Neural progenitor cell (in vitro differentiated cells): ENCODE measurements around the gene ZNF341.

Experiments
- EZH2 ChIP-seq: fragments of 200-600 bp; sonication (generic); IDR thresholded peaks from 2 replicates; pipeline ENCODE4 v1.6.1; 2017; ENCODE audit warnings: antibody characterized with exemption, mild to moderate bottlenecking, moderate library complexity
- TF ChIP-seq, protein P1 (sequence below): fragments of 200-600 bp; sonication (generic); IDR thresholded peaks from 2 replicates; pipeline ENCODE4 v1.5.1; 2017; ENCODE audit warnings: antibody characterized with exemption, mild to moderate bottlenecking

DNA sequence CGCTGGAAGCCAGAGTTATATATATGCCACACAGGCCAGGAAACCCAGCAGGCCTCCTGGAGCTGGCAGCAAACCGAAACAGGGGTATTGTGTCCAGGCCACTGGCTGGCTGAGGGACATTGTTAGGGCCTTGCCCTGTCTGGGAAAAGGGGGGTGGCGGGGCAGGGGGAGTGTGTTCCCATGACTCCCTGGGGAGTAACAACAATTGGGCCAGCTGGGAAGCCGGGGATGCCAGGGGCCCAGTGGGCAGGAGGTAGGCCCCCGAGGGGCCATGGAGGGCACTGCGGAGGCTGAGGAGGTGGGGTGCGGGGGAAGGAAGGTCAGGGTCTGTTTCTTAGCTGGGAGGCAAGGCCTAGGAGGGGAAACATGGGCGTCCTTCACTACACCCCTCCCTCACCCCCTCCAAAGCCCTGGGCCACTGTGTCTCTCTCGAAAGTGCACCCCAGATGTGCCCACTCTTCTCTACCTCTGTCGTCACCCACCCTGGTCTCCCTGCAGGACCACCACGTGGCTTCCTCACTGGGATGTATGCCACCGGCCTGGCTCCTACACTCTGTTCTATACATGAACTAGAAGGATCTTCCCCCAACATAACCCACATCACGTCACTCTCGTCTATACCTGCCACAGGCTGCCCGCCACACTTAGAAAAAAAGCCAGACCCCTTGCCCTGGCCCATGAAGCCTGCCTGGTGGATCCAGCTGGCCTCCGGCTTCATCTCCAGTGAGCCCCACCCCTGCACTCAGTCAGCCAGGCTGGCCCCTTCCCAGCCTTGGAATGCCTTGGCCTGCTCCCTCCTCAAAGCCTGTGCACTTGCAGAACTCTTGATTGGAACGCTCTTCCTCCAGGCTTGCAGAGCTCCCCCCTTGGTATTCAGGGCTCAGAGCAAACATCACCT lies 37.8 kb upstream of the ZNF341 start:
- TF ChIP-seq, protein P1, sequence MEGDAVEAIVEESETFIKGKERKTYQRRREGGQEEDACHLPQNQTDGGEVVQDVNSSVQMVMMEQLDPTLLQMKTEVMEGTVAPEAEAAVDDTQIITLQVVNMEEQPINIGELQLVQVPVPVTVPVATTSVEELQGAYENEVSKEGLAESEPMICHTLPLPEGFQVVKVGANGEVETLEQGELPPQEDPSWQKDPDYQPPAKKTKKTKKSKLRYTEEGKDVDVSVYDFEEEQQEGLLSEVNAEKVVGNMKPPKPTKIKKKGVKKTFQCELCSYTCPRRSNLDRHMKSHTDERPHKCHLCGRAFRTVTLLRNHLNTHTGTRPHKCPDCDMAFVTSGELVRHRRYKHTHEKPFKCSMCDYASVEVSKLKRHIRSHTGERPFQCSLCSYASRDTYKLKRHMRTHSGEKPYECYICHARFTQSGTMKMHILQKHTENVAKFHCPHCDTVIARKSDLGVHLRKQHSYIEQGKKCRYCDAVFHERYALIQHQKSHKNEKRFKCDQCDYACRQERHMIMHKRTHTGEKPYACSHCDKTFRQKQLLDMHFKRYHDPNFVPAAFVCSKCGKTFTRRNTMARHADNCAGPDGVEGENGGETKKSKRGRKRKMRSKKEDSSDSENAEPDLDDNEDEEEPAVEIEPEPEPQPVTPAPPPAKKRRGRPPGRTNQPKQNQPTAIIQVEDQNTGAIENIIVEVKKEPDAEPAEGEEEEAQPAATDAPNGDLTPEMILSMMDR, result no peak
- TF ChIP-seq EZH2, result no peak
